ENCODE measurements around the gene PAM.
A peak's percentile ranks its signal among the peaks of the same experiment; 100 is the strongest.

Gene PAM

DNA sequence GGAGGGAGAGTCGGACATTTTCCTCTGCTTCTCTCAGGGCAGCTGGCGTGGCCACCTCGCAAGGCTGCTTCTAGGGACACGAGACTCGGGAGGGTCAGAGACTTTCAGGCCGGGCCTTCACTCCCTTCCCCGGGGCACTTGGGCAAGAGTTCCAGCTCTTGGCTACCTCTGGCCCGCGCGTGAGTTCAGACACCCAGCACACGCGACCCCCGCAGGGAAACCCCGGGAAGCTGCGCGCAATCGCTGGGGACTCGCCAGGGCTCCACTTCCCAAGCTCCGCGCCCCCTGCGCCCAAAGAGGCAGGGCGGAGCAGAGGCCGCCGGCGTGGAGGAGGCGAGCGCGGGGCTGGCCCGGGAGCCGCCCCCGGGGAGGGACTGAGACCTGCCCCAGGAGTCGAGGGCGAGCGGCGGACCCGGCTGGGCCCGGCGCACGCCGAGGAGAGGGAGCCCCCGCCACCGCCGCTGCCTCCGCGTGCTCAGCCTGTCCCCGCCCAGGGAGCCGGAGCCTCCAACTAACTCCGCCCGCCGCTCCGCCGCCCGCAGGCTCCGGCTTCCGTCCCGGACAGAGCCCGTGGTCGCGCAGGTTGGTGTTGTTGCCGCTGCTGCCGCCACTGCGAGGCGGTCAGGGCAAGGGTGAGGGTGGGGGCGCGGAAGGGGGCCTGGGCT lies at the start of gene PAM:
Gene PAM, plus strand, starts transcription at position 539 of the 665 bp plus-strand sequence. CDS start 110,891 bp downstream, outside the sequence.
- peak; percentile 60 for DNase-seq (ENCODE audit: low read depth)

DNA sequence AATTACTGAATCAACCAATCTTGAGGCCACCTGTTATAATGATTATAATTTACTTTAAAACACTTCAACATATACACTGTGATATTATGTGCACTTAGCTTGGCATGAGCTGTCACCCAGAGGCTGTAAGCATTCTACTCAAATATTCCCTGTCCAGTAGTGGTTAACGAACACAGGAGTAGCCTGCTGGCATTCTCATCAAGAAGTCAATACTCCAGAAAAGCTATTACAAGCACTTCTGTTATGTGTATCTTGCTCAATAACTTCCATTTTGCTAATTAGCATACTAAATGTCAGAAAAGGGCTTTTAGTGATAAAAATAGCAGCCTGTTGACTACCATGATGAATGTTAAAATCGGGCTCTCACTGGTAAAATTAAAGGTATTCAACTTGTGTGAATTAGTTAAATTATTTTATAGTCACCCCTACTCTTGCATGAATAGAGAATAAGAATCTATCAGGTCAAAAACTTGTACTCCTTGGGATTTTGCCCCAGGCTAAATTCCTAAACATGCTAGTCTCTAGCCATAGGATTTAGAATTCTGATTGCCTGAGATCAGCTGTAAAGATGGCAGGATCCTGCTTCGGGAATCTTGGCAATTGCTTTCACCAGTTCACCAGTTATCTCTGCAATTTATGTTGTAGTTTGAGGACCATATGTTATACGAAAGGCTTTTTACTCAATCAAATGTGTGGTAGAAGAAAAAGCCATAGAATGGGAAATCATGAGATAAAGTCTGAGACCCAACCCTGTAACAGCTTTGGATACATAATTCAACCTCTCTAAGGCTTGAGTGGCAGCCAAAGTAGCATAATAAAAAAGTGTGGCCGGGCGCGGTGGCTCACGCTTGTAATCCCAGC lies 43.4 kb upstream of the PAM start:
- DNase-seq (ENCODE audit: low read depth): no peak

DNA sequence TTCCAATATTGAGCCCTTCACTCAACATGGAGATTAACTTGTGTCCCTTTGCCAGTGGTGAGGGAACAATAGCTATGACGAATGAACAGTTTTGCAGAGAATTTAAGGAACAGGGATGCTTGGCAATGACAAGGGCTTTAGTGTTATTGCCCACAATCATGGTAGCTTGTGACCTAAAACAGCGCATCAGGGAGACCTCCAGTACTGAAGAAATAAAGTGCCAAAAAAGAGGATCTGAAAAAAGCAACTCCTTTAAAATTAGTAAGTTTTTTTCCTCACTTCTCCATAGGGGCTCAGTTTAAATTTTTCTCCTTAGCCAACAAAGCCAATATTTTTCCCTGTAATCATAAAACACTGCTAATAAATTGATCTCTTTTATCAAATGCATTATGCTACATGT lies 41.8 kb upstream of the PAM start:
- DNase-seq (ENCODE audit: low read depth): no peak

DNA sequence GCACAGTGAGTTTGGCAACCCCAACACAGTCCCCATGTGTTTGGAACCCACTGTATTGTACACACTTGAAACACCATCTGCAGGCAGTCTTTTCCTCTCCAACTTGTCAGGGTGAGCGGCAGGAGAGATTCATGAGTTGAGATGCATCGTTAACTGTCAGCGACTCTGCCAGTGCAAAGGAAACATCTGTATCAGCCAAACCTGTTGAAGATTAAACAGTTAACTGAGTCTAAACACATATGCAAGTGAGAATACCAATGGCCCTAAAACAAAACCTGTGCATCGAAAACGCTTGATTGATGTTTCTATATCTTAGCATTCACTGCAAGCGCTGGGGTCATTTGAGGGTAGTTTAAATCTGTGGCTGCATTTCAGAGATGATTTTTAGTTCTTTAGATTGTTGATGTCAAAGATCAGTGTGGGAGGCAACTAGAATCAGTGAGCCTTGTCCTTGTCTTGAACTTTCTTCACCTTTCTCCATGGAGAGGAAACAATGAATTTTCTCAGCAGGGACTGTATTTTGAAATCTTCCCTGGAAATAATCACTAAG lies 41.3 kb upstream of the PAM start:
- no peak for DNase-seq (ENCODE audit: low read depth)

DNA sequence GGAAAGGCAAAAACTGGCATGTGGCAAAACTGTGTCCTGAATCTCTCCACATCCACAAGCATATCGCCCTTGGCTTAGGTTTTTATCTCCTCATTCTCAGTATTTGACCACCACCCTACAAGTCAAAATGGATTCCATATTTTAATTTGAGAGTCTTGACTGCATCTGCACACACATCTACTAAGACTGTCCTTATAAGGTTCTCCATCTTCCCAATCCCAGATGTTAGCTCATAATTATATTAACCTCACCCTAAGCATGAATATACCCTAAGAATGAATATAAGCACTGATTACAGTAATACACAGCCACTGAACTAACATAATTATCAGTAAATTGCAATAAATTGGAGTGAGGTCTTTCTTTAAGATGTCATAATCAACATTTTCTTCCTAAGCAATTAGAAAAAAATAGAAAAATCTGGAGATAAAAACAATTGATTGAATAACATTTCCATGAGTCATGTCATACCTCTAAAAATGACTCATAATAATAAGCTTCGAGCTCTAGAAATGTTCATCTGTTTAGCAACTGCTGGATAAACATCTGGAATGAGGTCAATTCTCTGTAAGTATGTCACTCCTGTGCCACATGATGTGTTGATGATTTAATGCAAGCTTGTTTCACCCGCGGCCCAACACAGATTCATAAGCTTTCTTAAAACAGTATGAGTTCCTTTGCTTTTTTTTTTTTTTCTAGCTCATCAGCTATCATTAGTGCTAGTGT lies 39.9 kb upstream of the PAM start:
- peak; percentile 62 for DNase-seq (ENCODE audit: low read depth)

DNA sequence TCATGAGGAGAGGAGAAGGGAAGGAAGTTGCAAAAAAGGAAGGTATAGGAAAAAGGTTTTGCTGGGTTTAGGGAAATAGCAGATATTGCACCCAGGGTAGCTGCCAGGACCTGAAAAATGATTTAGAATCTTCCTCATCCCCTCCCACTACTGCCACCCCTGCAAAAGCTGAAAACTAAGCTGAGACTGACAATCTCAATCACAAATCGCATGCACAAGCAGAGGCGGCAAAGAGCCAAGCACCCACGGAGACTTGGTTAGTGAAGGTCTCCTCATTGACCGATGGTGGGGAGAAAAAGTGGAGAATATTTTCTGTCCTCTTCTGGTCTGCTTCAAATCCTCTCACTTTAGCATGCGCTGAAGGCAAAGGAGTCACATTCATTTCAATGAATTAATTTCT lies 39.1 kb upstream of the PAM start:
- no peak for DNase-seq (ENCODE audit: low read depth)

DNA sequence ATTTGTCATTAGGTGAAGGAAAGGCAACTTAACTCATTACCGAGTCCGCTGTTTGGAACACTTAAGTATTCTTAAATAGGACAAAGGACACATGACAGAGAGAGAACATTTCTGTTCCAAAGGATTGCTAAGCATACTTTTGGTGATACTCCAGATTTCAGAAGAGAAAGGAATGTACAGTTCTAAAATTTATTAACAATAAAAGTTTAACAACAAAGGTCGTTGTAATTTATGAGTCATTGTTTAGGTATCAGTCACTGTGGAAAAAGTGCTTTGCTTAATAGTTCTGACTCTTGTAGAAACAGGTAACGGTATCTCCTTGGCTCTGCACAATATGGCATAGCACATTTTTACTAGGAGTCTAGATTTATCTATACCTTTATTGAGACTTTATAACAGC lies 36.3 kb upstream of the PAM start:
- no peak for DNase-seq (ENCODE audit: low read depth)

DNA sequence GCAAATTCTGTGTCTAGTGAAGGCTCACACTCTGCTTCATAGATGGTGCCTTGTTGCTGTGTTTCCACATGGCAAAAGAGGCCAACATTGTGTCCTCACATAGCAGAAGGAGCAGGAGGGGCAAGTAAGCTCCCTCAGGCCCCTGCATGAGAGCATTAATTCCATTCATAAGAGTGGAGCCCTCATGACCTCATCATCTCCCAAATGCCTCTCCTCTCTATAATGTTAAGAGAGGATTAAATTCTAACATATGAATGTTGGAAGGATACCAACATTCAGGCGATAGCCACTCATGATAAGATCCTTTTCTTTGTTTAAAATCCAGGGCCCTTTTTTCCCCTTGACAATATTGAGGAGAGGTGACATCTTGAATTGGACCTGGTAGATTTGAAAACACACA lies 35.2 kb upstream of the PAM start:
- no peak for DNase-seq (ENCODE audit: low read depth)

DNA sequence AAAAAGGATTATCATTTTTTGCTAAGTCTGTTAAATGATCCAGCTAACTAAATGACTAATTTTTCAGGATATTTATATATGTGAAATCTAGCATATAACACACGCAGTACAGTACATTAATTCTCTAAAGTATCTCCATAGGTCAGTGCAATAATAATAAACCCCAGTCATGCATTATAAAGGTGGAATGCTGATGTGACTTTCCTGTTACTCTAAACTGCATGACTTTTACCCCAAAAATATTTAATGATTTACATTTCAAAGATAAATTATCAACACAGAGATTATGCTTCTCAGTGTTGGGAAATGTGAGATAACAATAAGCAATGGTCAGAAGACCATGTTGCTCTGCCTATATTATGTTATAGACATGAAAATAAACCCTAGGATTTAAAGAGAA lies 34.1 kb upstream of the PAM start:
- DNase-seq (ENCODE audit: low read depth): no peak

DNA sequence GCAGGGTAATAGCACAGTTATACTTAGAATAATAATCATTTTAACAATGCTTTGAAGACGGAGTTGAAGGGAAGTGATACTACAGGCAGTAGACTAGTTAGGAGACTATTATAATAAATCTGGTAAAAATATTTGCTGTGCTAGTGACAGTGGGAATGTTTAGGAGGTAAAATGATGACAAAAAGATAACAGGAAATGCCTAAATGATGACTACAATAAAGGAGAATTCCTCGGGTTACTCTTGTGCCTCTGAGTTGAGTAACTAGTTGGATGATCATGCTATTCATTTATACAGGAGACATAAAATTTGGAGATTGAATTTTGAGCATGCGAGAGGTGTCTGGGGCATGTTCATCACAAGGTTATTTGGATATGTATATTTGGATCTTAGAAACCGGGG lies 32.2 kb upstream of the PAM start:
- DNase-seq (ENCODE audit: low read depth): no peak

DNA sequence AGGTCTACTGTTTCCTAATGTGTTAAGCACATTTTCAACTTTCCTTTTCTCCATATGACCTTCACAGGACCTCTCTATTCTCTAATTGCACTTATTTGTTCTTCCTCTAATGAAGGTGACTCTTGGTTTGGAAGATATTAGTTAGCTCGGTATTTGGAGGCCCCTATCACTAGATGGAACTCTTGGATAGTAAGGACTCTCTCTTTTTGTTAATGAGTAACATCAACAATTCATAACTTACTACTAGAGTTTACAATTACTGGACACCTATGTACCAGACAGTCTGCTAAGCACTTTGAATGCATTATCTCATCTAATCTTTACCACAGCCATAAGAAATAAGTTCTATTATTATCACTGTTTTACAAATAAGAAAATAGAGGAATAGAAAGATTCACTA lies 23.4 kb upstream of the PAM start:
- no peak for DNase-seq (ENCODE audit: low read depth)

DNA sequence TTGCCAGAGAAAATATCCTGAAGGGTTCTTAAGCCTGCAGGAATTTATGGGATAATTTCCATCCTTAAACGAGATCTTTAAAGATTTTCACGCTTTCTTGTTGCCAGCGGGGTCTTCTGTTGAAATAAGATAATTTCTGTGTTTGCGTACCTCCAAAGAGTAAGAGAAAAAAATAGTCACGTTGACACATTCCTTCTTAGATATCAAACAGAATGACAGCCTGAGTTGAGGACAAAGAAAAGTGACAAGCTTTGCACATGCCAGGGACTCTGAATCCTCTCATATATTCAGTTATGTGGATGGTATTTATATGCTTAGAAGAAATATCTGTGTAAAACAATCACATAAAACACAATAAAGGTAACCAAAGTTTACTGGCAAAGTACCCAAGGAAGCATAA lies 21.6 kb upstream of the PAM start:
- no peak for DNase-seq (ENCODE audit: low read depth)

DNA sequence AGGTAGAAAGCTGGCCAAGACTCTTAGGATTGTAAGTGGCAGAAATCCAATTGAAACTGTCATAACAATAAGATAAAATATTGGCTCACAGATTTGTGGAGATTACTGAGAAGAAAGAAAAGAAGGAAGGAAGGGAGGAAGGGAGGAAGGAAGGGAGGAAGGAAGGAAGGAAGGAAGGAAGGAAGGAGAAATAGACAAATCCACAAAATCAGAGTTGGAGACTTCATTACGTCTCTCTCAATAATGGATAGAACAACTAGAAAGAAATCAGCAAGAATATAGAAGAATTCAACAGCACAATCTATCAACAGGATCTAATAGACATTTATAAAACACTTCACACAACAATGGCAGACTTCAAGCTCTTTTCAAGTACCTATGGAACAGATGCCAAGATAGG lies 17.9 kb upstream of the PAM start:
- DNase-seq (ENCODE audit: low read depth): no peak

DNA sequence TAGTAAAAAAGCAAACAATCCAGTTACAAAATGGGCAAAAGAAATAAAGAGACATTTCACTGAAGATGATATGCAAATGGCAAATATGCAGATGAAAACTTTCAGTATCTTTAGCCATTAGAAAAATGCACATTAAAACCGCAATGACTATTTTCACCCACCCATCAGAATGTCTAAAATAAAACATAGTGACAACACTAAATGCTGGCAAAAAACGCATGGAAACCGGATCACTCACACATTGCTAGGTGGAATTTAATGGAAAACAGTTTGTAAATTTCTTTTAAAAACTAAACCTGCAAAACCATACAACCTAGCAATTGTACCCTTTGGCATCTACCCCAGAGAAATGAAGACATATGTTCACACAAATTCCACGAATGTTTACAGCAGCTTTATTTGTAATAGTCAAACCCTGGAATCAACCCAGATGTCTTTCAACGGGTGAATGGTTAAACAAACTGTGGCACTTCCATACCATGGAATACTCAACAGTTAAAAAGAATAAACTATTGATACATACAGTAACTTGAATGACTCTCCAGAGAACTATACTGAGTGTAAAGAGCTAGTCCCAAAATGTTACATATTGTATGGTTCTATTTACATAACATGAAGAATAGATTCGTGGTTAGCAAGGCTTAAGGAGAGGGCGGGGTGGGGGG lies 17.2 kb upstream of the PAM start:
- DNase-seq (ENCODE audit: low read depth): no peak

DNA sequence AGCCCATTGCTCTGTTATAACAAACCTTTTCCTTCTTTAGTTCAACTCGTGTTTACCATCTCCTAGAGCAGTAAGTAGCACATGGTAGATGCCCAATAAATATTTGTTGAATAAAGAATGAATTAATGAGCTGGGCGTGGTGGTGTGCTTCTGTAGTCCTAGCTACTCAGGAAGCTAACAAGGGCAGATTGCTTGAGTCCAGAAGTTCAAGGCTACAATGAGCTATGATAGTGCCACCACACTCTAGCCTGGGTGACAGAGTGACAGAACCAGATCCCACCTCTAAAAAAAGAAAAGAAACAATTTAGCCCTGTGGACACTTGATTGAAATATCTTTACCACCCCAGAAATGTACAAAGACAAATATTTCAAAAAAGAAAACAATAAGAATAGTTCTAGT lies 14.6 kb upstream of the PAM start:
- DNase-seq (ENCODE audit: low read depth): no peak

DNA sequence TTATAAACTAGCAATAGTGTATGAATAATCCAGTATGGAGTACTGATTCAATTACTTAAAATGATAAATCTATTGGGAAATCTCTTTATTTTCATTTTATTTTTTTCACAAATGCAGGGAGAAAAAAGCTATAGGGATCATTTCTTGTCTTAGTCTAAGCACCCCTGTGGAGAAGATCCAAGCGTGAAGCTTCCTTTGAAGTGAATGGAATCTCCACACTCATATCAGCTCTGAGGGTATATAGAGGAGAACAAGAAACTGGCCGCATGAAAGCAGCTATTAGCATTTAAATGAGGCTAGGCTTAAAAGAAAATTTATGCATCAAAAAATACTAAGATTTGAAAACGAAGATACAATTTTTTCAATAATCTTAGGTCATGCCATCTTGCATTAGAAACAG lies 12.9 kb upstream of the PAM start:
- DNase-seq (ENCODE audit: low read depth): no peak

DNA sequence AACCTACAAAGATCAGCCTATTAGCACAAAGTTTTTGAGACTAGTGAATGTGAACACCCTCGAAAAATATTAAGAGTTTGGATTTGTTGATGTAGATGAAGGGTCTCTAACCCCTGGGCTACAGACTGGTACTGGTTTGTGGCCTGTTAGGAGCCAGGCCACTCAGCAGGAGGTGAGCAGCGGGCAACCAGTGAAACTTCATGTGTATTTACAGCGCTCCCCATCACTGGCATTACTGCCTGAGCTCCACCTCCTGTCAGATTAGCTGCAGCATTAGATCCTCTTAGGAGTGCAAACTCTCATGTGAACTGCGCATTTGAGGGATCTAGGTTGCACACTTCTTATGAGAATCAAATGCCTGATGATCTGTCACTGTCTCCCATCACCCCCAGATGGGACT lies 11.2 kb upstream of the PAM start:
- no peak for DNase-seq (ENCODE audit: low read depth)

DNA sequence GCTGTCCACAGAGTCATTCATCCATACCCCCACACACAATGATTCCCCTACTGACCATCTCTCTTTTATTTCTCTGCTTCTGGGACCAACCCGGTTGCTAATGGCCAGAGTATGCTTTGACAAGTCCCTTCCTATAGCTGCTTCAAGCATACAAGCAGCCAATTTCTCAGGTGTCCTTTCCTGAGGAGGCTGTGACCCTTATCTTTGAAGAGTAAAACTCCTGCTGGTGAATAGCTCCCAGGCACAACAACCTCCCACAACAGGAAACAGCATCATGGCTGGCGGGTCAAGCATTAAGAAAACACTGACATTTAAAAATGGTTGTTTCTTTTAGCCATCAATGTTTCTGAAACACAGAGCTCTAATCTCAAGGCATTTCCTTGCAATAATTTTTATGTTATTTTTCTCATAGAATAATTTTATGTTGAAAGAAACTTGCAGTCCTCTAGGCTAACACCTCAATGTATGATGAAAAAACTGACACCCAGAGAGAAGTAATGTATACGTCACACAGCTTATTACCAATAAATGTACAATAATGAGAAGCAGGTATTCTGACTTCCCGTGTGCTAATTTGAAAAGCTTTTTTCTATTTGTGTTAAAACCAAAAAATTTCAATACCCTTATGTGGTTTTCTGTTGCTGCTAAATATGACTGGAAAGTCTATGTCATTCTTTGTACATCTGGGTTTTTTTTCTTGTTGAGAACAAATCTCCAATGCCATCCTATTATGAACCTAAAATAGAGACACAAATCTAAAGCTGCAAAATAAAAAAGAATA lies 7.5 kb upstream of the PAM start:
- DNase-seq (ENCODE audit: low read depth): no peak

DNA sequence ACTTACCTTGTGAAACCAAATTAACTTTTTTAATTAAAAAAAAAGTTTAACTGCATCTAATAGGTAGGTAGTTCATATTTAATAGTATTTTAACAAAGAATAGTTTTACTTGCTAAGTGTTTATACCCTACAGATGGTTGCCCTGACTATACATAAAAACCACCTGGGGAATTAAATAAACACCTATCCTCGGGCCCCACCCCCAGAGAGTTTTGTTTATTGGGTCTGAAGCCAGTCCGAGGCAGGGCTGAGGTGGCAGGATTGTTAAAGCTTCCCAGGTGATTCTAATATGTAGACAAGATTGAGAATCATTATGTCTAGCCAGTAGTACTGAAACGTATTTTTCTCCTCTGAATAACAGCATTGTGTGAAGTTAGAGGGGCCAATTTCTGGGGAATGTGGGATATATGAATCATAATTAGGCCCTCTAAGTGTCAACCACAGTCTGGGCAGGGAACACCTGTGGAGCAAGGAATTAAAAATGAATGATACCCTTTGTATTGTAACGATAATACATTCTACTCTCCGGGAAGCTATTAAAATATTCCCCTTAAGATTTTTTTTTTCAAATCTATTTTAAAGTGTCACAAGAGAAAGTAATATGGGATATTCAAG lies 5.6 kb upstream of the PAM start:
- DNase-seq (ENCODE audit: low read depth): no peak

DNA sequence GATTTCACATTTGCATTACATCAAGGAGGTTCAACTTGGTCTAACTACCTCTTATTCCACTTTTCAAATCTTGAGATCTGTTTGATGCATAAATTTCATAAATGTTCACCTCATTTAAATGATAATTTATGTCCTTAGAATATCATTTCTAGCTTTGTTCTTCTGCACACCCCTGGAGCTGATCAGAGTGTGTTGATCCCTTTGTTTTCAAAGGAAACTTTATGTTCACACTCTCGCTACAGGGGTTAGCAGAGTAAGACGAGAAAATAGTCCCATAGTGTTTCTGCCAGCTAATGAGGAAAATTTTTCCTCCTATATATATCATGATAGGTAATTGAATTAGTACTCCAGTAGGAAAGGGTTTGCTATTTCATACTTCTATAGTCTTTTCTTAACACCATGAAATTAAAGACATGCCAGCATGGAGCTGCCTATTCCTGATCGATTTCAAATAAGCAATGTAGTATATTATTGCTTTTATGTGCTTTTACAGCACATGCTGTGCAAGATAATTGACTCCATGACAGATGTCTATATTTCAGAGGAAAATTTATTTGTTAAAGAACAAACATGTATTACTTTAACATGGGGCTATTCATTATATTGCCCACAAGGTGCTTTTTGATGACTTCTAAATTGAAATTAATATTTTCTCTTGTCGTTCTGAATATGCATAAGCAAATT lies 4.8 kb upstream of the PAM start:
- DNase-seq (ENCODE audit: low read depth): no peak

Data from GM04504 (cell line).